ENCODE data around the gene UBTD2.

DNA sequence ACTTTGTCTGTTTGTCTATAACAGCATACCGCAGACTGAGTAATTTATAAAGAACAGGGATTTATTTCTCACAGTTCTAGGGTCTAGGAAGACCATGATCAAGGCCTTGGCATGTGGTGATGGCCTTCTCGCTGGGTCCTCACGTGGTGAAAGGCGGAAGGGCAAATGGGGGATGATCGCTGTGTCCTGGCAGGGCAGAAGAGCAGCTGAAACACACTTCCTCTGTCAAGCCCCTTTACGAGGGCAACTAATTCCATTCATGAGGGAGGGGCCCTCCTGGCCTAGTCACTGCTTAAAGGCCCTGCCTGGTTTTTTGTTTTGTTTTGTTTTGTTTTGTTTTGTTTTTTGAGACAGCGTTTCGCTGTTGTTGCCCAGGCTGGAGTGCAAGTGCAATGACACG is 41.9 kb upstream of the UBTD2 start:
- TF ChIP-seq, protein P1, sequence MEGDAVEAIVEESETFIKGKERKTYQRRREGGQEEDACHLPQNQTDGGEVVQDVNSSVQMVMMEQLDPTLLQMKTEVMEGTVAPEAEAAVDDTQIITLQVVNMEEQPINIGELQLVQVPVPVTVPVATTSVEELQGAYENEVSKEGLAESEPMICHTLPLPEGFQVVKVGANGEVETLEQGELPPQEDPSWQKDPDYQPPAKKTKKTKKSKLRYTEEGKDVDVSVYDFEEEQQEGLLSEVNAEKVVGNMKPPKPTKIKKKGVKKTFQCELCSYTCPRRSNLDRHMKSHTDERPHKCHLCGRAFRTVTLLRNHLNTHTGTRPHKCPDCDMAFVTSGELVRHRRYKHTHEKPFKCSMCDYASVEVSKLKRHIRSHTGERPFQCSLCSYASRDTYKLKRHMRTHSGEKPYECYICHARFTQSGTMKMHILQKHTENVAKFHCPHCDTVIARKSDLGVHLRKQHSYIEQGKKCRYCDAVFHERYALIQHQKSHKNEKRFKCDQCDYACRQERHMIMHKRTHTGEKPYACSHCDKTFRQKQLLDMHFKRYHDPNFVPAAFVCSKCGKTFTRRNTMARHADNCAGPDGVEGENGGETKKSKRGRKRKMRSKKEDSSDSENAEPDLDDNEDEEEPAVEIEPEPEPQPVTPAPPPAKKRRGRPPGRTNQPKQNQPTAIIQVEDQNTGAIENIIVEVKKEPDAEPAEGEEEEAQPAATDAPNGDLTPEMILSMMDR (IDR thresholded peaks at IDR 0.05), result no peak
- TF ChIP-seq POLR2A (IDR thresholded peaks at IDR 0.05), result no peak
- no peak for TF ChIP-seq EP300 (IDR thresholded peaks at IDR 0.05)
